Body of pancreas (tissue), 4 donors: ENCODE measurements around the gene LRRC47. TPM values are rescaled to one million over a fixed set of nuclear protein-coding genes. Genes with fewer than 3 reads are reported as not detected.

Source experiments
- ATAC-seq: fragments of 150-250 bp; one replicate; pipeline ENCODE4 v1.9.1; 2016
- DNase-seq, 4 donors: peaks; one replicate each; pipeline ENCODE4 v3.0.0-alpha.2; 2019
- H3K27ac ChIP-seq, 4 donors: fragments of 200-600 bp; sonication (generic); 1 replicate in 3 of 4; 2 replicates in 1 of 4; pipeline versions ENCODE4 v1.5.1 to v1.6.1; 2016 to 2019; ENCODE audit warnings: mild to moderate bottlenecking in 1 of 4, mixed read lengths in 1 of 4, moderate library complexity in 1 of 4
- H3K27me3 ChIP-seq, 2 donors: fragments of 200-600 bp; sonication (generic); one replicate each; pipeline ENCODE4 v1.6.0; 2016; ENCODE audit warnings: mild to moderate bottlenecking in 1 of 2
- H3K36me3 ChIP-seq, 2 donors: fragments of 200-600 bp; sonication (generic); replicated peaks in 1 of 2; 2 replicates each; pipeline ENCODE4 v1.5.1; 2016; ENCODE audit warnings: low read depth in 2 of 2; ENCODE audit not compliant: insufficient read depth in 1 of 2
- H3K4me1 ChIP-seq: fragments of 200-600 bp; sonication (generic); one replicate; pipeline ENCODE4 v1.6.0; 2016
- H3K4me3 ChIP-seq, 2 donors: fragments of 200-600 bp; sonication (generic); 1 replicate in 1 of 2; 2 replicates in 1 of 2; pipeline ENCODE4 v1.5.1; 2016 to 2019
- H3K9me3 ChIP-seq, 3 donors: fragments of 200-600 bp; sonication (generic); 1 replicate in 2 of 3; 2 replicates in 1 of 3; pipeline ENCODE4 v1.5.1; 2016
- POLR2A ChIP-seq, 3 donors: fragments of 450-650 bp; IDR thresholded peaks; one replicate each; pipeline ENCODE4 v1.6.1; 2016; ENCODE audit warnings: antibody characterized with exemption in 3 of 3, mild to moderate bottlenecking in 2 of 3
- WGBS, 2 donors: methylation state at CpG; one replicate each; pipeline ENCODE4 v1.1.5; 2017; 5-methylcytosine and 5-hydroxymethylcytosine counted together
- intact Hi-C: fragments of 100-400 bp; cut with DNase I; formaldehyde crosslinking; loops from one replicate; pipeline ENCODE4 v1.15.1; 2023
- total RNA-seq, 2 donors: library from RNA; depleted of rRNA; stranded (reverse); fragments of >200 nt; gene quantifications; one replicate each; pipeline ENCODE4 v1.1.0, GENCODE V29; 2016
- TF ChIP-seq, protein P1 (sequence below), 7 experiments: fragments of 450-650 bp in 4 of 7; fragments of 200-600 bp in 3 of 7; sonication (generic) in 3 of 7; IDR thresholded peaks; one replicate each; pipeline ENCODE4 v1.5.1; 2016 to 2019; ENCODE audit warnings: antibody characterized with exemption in 7 of 7

LRRC47 gene
- total RNA-seq, 2 donors from 2014 or later = 40.0 to 49.4 TPM

DNA sequence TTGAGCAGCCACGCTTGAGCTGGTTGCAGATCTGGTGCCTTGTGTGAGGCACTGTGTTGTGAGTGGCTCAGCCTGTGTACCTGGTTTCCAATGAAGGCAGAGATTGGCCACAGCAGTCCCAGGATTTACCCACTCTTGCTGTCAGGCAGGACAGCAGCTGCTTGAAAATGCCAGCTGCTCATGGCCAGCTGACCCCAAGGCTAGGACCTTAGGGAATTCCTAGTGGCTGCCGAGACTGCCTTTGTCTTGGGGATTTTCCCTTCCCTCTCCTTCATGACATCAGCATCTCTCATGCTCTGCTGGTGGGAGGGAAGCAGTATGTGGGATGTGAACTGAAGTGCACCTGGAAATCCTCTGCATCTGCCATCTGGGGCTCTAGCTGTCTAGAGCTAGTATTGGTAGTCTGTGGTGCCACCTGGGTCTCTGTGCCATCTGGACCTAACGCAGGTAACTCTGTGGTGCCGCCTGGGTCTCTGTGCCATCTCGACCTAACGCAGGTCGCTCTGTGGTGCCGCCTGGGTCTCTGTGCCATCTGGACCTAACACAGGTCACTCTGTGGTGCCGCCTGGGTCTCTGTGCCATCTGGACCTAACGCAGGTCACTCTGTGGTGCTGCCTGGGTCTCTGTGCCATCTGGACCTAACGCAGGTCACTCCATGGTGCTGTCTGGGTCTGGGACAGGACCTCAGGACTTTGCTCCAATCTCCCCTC lies 3.8 kb upstream of the LRRC47 start:
- no peak for ATAC-seq
- Histone ChIP-seq H3K9me3 (no peaks in the 10 kb centered on the region), H3K36me3 (no peaks in the 10 kb centered on the region), H3K27me3 (peaks cover 0 to 5% of the 10 kb centered on the region in 2 donors), H3K27ac (no peak overlapping the region), H3K4me3 (no peak overlapping the region), H3K4me1 (peaks cover 12% of the 10 kb centered on the region)
- no peak for TF ChIP-seq POLR2A (IDR thresholded peaks at IDR 0.05)
- TF ChIP-seq, protein P1, sequence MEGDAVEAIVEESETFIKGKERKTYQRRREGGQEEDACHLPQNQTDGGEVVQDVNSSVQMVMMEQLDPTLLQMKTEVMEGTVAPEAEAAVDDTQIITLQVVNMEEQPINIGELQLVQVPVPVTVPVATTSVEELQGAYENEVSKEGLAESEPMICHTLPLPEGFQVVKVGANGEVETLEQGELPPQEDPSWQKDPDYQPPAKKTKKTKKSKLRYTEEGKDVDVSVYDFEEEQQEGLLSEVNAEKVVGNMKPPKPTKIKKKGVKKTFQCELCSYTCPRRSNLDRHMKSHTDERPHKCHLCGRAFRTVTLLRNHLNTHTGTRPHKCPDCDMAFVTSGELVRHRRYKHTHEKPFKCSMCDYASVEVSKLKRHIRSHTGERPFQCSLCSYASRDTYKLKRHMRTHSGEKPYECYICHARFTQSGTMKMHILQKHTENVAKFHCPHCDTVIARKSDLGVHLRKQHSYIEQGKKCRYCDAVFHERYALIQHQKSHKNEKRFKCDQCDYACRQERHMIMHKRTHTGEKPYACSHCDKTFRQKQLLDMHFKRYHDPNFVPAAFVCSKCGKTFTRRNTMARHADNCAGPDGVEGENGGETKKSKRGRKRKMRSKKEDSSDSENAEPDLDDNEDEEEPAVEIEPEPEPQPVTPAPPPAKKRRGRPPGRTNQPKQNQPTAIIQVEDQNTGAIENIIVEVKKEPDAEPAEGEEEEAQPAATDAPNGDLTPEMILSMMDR (IDR thresholded peaks at IDR 0.05) = no peak
- WGBS, 2 donors = 59% methylated on average over 2 to 11 of the region's 11 CpGs
- no peak for DNase-seq
- intact Hi-C loops = no loop called here

DNA sequence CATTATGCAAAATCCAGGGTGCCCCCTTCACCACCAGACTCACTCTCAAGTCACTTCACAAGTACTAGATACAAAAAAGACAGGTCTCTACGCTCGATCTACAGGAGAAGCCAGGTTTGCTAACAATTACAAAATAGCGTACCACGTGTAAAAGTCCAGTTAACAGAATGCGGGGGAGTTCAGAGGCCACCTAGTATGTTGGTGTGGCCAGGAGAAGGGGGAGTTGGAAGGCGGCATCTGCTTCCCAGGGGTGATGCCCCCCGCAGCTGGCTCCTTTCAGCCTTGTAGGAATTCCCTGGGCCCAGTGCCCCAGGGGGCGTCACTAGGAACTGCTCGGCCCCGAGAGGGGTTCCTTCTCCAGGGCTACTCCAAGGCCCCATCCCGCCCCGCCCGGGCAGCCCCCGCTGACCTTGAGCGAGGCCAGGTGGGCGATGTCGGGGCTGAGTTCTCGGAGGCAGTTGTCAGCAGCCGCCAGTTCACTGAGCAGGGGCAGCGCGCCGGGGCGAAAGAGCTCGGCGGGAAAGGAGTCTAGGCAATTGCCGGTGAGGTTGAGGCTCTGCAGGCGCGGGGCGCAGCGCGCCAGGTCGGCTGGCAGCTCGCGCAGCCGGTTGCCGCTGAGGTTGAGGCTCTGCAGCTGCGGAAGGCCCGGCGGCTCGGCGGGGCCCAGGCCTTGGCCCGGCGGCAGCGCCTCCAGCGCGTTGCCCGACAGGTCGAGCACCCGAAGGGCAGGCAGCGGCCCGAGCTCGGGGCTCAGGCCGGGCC lies 664 bp downstream of the LRRC47 start:
- H3K27ac ChIP-seq = peak overlapping the region; percentile 39 to 72 (median 68)
- peak overlapping the region; percentile 74 to 83 for H3K4me3 ChIP-seq
- 2 to 21% methylated on average over 7 to 53 of the region's 53 CpGs for WGBS, 2 donors

DNA sequence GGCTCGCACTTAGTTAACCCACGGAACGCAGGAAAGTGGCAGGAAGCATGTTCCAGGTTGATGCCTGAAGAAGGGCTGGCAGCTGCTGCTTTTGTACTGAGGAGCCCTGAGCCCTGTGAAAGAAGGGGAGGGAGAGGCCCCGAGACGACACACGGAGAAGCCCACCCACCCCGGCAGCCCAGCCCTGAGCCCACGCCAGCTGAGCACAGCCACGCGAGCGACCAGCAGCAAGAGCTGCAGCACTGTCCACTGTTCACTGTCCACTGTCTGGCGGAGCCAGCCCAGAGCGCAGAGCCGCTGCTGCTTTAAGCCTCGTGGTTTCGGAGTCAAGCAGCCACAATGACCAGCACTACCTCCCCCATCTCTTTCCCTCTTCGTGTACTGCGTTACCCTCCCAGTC lies 5.3 kb downstream of the LRRC47 start:
- Histone ChIP-seq H3K27ac (no peak overlapping the region), H3K9me3 (no peaks in the 10 kb centered on the region), H3K4me1 (peaks cover 34% of the 10 kb centered on the region), H3K4me3 (no peak overlapping the region), H3K36me3 (peaks cover 0 to 6% of the 10 kb centered on the region in 2 donors), H3K27me3 (no peaks in the 10 kb centered on the region)
- intact Hi-C loops = no loop called here
- no peak for ATAC-seq
- no peak for TF ChIP-seq POLR2A (IDR thresholded peaks at IDR 0.05)
- TF ChIP-seq, protein P1 (IDR thresholded peaks at IDR 0.05) = no peak
- DNase-seq = no peak
- 83 to 85% methylated on average over 17 to 18 of the region's 18 CpGs for WGBS, 2 donors

More for the DNA sequence above, 664 bp downstream of the LRRC47 start:
- DNase-seq (no peak), ATAC-seq (no peak)
- intact Hi-C loops = no loop called here
- Histone ChIP-seq H3K27me3 (no peaks in the 10 kb centered on the region), H3K9me3 (no peaks in the 10 kb centered on the region), H3K36me3 (no peaks in the 10 kb centered on the region), H3K4me1 (peaks cover 37% of the 10 kb centered on the region)
- TF ChIP-seq, protein P1 (IDR thresholded peaks at IDR 0.05) = no peak
- no peak for TF ChIP-seq POLR2A (IDR thresholded peaks at IDR 0.05)

DNA sequence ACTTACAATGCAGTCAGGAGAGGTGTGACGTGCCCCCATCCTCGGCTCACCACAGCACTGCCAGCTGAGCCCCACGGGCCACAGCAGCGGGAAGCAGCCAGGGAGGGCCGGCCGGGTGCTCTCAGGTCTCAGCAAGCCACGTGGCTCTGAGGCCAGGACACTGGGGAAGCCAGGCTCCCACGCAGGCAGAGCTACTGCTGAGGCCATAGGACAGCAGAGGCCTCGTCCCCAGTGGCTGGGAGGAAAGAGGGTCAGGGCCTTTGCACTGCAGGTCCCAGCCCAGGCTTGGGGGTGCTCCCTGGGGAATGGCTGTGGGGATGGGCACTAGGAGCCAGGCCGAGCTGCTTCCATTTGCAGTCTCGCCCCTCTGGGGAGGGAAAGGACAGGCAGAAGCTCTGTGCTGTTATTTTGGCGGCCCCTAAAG lies 5.8 kb downstream of the LRRC47 start:
- no peak for ATAC-seq

More for the DNA sequence above, 5.8 kb downstream of the LRRC47 start:
- H3K27me3 ChIP-seq = no peaks in the 10 kb centered on the region
- H3K36me3 ChIP-seq = peaks cover 0 to 9% of the 10 kb centered on the region in 2 donors
- H3K4me1 ChIP-seq = peaks cover 32% of the 10 kb centered on the region
- no peak for DNase-seq
- no peak overlapping the region for H3K27ac ChIP-seq
- 75 to 85% methylated on average over 6 of the region's 12 CpGs for WGBS, 2 donors
- H3K9me3 ChIP-seq = no peaks in the 10 kb centered on the region
- intact Hi-C loops = no loop called here
- TF ChIP-seq POLR2A (IDR thresholded peaks at IDR 0.05) = no peak
- TF ChIP-seq, protein P1 (IDR thresholded peaks at IDR 0.05) = no peak
- no peak overlapping the region for H3K4me3 ChIP-seq
